ENCODE measurements around the gene SLC26A3.

The SLC26A3 gene

DNA sequence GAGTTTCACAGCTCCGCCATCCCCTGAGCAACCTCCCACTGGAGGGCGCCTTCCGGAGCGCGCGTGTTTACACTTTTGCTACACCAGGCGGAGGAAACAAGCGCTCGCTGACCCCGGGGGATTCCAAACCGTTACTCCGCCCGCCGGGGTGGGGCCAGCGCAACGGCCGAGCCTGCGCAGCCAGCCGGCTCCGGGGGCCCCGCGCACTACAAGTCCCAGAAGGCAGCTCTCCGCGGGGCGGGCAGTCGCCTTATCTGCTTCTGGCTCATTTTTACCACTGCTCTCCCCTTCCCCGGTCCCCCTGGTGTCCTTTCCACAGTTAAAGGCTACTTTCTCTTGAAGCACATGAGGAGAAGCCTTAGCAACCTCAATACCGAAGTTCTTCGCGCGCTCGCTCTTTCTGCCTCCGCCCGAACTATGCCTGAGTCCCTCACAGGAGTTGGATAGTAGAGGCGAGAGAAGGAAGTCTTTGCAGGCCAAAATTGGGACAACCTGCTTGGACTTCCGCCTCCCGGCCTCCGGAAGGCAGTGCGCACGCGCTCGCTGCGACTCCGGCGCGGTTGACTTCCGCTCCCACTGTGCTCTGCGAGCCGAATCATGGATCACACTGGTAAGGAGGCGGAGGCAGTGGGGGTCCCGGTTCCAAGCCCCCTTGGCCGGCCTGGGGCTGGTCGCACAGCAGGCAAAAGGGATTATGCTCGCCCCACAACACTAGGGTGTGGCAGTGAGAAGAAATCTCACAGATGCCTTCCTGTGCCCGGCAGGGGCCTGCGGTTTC lies 59.3 kb downstream of the SLC26A3 start, which contains the start of gene CBLL1:
CBLL1 (plus strand) TSS at position 576 of the 778 bp plus-strand sequence; CDS start at position 598, 22 bp downstream.
- DNase-seq, result peak; percentile 97

- DNase-seq, result no peak
Observed at GRCh38 chr7:107742678-107743566, 60.1 kb downstream of the SLC26A3 start.

GRCh38 chr7:107728276-107728675 lies 74.7 kb downstream of the SLC26A3 start:
- no peak for DNase-seq

DNA sequence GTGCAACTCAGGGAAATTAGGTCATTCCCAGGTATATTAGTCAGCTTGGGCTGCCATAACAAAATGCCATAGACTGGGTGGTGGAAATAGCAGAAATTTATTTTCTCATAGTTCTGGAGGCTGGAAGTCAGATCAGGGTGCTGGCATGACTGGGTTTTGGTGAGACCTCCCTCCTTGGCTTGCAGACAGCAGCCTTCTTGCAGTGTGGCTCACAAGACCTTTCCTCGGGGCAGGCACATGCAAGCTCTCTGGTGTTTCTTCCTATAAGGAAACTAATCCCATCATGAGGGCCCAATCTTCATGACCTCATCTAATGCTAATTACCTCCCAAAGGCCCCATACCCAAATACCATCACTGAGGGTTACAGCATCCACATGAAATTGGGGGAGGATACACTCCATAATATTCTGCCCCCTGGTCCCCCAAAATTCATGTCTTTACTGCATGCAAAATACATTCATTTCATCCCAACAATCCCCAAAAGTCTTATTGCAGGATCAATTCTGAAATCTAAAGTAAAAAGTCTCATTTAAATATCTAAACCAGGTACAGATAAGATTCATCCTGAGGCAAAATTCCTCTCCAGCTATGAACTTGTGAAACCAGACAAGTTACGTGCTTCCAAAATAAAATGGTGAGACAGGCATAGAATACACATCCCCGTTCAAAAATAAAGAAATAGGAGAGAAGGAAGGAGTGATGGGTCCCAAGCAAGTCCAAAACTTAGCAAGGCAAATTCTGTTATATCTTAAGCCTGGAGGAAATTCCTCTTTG lies 76.5 kb downstream of the SLC26A3 start:
- no peak for DNase-seq

GRCh38 chr7:107725138-107725740 lies 77.8 kb downstream of the SLC26A3 start:
- DNase-seq, result peak; percentile 22

- no peak for DNase-seq
Observed at GRCh38 chr7:107723255-107723654, 79.8 kb downstream of the SLC26A3 start.

- DNase-seq, result no peak
Observed at GRCh38 chr7:107721286-107721685, 81.7 kb downstream of the SLC26A3 start.

- no peak for DNase-seq
Observed at GRCh38 chr7:107718456-107719193, 84.4 kb downstream of the SLC26A3 start.

DNA sequence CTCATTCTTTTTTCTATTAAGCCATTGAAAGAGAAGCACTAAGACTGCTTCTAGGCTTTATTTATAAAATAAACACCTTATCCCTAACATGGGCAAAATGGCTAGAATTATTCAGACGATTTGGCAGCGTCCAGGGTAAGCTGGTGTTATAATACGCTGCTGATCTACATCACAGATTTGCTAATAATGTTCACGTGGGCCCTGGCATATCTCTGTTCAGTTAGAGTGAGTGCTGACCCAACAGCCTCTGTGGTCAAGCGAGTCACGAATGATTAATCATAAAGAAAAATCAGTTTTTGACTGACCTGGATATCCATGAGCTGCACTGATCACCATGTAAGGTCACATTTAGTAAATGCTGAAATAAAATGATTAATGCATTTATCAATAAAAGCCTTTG lies 87.5 kb downstream of the SLC26A3 start:
- DNase-seq, result no peak
